Measurements from ENCODE around the gene IRS1. TPM values are rescaled to one million over a fixed set of nuclear protein-coding genes. Genes with fewer than 3 reads are reported as not detected.

Gene IRS1
- total RNA-seq, 1 donor from 2014 or later = 19.8 TPM

DNA sequence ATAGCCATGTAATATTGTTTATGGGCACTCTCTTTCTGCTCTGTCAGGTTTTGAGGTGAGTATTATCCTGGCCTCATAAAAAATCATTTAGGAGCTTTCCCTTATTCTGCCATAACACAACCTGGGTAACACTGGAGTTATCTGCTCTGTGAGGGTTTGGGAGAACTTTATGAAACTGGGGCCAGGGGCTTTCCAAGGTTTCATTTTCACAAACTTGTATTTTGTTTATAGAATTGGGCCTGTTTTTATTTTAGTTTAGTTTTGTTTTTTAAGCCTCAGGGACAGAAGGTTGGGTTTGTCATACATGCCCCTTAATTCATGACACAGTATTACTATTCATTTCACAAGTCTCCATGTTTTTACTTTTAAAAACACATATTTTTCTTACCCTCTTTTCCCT, 83.5 kb downstream of the IRS1 start:
- H3K36me3 Mint-ChIP-seq (ENCODE audit: unreplicated experiment) = no peaks in the 10 kb centered on the region
- peak overlapping the region; percentile 43 for H3K27ac Mint-ChIP-seq (ENCODE audit: unreplicated experiment)
- H3K27me3 Mint-ChIP-seq (ENCODE audit: unreplicated experiment) = no peaks in the 10 kb centered on the region
- no peaks in the 10 kb centered on the region for H3K9me3 Mint-ChIP-seq (ENCODE audit: unreplicated experiment)
- H3K4me3 Mint-ChIP-seq (ENCODE audit: unreplicated experiment) = no peak overlapping the region
- TF ChIP-seq, protein P1, sequence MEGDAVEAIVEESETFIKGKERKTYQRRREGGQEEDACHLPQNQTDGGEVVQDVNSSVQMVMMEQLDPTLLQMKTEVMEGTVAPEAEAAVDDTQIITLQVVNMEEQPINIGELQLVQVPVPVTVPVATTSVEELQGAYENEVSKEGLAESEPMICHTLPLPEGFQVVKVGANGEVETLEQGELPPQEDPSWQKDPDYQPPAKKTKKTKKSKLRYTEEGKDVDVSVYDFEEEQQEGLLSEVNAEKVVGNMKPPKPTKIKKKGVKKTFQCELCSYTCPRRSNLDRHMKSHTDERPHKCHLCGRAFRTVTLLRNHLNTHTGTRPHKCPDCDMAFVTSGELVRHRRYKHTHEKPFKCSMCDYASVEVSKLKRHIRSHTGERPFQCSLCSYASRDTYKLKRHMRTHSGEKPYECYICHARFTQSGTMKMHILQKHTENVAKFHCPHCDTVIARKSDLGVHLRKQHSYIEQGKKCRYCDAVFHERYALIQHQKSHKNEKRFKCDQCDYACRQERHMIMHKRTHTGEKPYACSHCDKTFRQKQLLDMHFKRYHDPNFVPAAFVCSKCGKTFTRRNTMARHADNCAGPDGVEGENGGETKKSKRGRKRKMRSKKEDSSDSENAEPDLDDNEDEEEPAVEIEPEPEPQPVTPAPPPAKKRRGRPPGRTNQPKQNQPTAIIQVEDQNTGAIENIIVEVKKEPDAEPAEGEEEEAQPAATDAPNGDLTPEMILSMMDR (IDR thresholded peaks at IDR 0.05) = no peak
- DNase-seq (ENCODE audit: extremely low spot score, unreplicated experiment) = no peak
- peaks cover 5% of the 10 kb centered on the region for H3K4me1 Mint-ChIP-seq (ENCODE audit: unreplicated experiment)

DNA sequence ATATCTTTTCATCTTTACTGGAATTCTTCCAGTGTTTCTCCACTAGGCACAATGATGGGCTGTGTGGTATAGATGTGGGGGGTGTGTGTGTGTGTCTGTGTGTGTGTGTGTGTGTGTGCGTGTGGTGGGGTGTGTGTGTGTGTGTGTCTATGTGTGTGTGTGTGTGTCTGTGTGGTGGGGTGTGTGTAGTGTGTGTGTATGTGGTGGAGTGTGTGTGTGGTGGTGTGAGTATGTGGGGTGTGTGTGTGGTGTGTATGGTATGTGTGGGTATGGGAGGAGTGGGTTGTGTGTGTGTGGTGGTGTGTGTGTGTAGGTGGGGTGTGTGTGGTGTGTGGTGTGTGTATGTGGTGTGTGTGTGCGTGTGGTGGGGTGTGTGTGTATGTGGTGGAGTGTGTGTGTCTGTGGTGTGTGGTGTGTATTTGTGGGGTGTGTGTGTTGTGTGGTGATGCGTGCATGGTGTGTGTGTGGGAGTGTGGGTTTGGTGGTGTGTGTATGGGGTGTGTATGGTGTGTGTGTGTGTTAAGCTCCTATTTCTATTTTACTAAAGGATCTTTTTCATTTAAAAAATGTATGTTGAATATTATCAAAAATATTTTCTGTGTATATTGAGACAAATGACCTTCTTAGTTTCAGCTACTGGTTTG, 84.2 kb downstream of the IRS1 start:
- H3K27me3 Mint-ChIP-seq (ENCODE audit: unreplicated experiment) = no peaks in the 10 kb centered on the region
- DNase-seq (ENCODE audit: extremely low spot score, unreplicated experiment) = no peak
- H3K27ac Mint-ChIP-seq (ENCODE audit: unreplicated experiment) = no peak overlapping the region
- TF ChIP-seq, protein P1 (IDR thresholded peaks at IDR 0.05) = no peak
- no peak overlapping the region for H3K4me3 Mint-ChIP-seq (ENCODE audit: unreplicated experiment)
- H3K4me1 Mint-ChIP-seq (ENCODE audit: unreplicated experiment) = peaks cover 3% of the 10 kb centered on the region
- H3K36me3 Mint-ChIP-seq (ENCODE audit: unreplicated experiment) = no peaks in the 10 kb centered on the region
- no peaks in the 10 kb centered on the region for H3K9me3 Mint-ChIP-seq (ENCODE audit: unreplicated experiment)

DNA sequence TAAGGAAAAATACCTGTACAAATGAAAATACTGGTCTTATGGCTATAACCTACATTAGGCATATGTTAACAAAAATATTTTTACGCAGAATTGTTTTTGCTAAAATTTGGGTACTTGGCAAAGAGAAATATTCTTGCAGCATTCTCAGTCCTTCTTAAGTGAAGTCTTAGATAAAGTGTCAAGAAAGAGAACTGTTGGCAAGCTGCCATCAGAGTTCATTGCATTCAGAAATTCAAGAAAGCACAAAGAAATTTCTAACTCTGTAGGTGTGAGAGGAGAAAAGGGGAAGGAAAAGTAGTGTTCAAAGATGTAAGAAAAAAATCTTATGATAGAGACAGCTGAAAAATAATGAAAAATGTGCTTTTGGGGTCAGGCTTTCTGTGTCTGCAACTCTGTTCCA, 86.7 kb downstream of the IRS1 start:
- Mint-ChIP-seq H3K27me3 (ENCODE audit: unreplicated experiment) (no peaks in the 10 kb centered on the region), H3K4me1 (ENCODE audit: unreplicated experiment) (peaks cover 3% of the 10 kb centered on the region), H3K27ac (ENCODE audit: unreplicated experiment) (no peak overlapping the region), H3K9me3 (ENCODE audit: unreplicated experiment) (no peaks in the 10 kb centered on the region), H3K36me3 (ENCODE audit: unreplicated experiment) (no peaks in the 10 kb centered on the region), H3K4me3 (ENCODE audit: unreplicated experiment) (no peak overlapping the region)
- DNase-seq (ENCODE audit: extremely low spot score, unreplicated experiment) = no peak
- TF ChIP-seq, protein P1 (IDR thresholded peaks at IDR 0.05) = no peak

DNA sequence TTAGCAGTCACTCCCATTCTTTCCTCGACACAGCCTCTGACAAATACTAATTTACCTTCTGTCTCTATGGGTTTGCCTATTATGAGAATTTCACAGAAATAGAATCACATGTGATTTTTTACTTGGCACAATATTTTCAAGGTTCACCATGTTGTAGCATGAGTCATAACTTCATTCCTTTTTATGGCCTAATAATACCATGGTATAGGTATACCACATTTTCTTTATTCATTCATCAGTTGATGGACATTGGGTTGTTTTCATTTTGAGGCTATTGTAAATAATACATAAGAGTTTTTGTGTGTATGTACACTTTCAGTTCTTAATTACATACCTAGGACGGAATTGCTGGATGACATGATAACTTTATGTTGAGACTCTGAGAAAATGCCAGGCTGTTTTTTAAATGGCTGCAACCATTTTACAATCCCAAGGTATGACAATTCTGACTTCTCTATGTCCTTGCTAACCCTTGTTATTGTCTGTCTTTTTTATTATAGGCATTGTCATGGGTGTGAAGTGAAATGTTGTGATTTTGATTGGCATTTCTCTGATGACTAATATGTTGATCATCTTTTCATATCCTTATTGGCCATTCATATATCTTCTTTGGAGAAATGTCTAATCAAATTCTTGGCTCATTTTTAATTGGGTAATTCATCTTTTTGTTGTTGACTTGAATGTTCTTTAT, 87.9 kb downstream of the IRS1 start:
- H3K36me3 Mint-ChIP-seq (ENCODE audit: unreplicated experiment) = no peaks in the 10 kb centered on the region
- TF ChIP-seq, protein P1 (IDR thresholded peaks at IDR 0.05) = no peak
- peaks cover 3% of the 10 kb centered on the region for H3K4me1 Mint-ChIP-seq (ENCODE audit: unreplicated experiment)
- no peaks in the 10 kb centered on the region for H3K9me3 Mint-ChIP-seq (ENCODE audit: unreplicated experiment)
- H3K27me3 Mint-ChIP-seq (ENCODE audit: unreplicated experiment) = no peaks in the 10 kb centered on the region
- DNase-seq (ENCODE audit: extremely low spot score, unreplicated experiment) = no peak
- H3K27ac Mint-ChIP-seq (ENCODE audit: unreplicated experiment) = no peak overlapping the region
- no peak overlapping the region for H3K4me3 Mint-ChIP-seq (ENCODE audit: unreplicated experiment)

DNA sequence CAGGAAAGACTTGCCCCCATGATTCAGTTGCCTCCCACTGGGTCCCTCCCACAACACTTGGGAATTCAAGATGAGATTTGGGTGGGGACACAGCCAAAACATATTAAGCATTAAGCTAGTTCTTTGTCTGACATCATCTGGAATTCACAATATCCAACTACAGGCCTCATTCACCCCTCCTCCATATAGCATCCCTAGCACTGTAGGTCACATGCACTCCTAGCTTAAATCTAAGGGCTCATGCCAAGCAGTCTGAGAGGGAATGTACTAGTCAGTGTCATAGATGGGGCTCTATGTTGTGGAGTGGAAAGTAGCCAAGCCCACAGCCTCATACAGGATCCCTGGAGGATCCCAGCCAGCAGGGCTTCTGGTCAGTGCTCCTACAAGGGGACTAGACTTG, 92.1 kb downstream of the IRS1 start:
- no peak for DNase-seq (ENCODE audit: extremely low spot score, unreplicated experiment)
- H3K4me1 Mint-ChIP-seq (ENCODE audit: unreplicated experiment) = peaks cover 11% of the 10 kb centered on the region
- H3K4me3 Mint-ChIP-seq (ENCODE audit: unreplicated experiment) = no peak overlapping the region
- no peak overlapping the region for H3K27ac Mint-ChIP-seq (ENCODE audit: unreplicated experiment)
- H3K36me3 Mint-ChIP-seq (ENCODE audit: unreplicated experiment) = no peaks in the 10 kb centered on the region
- TF ChIP-seq, protein P1 (IDR thresholded peaks at IDR 0.05) = no peak
- H3K27me3 Mint-ChIP-seq (ENCODE audit: unreplicated experiment) = no peaks in the 10 kb centered on the region
- no peaks in the 10 kb centered on the region for H3K9me3 Mint-ChIP-seq (ENCODE audit: unreplicated experiment)

All from osteocyte (in vitro differentiated cells).